ENCODE data around the gene AQP12B.

- no peak for TF ChIP-seq CTCF (optimal IDR thresholded peaks at IDR 0.05 in 1 of 3, IDR thresholded peaks at IDR 0.05 in 1 of 3, conservative IDR thresholded peaks at IDR 0.05 in 1 of 3; ENCODE audit: extremely low read depth in 1 of 3, insufficient read depth in 2 of 3, low read length in 3 of 3)
- peak; percentile 35 for TF ChIP-seq EZH2 (IDR thresholded peaks at IDR 0.05; ENCODE audit: low read length)
These were observed 31.5 kb upstream of the AQP12B start for GRCh38 chr2:240713928-240714746.
